ENCODE data around the gene CCDC137. TPM values are rescaled to one million over a fixed set of nuclear protein-coding genes. Genes with fewer than 3 reads are reported as not detected.

Gene CCDC137
- total RNA-seq, 1 donor from 2014 or later: 14.9 TPM

GRCh38 chr17:81651692-81652091, 14.8 kb upstream of the CCDC137 start:
- no peaks in the 10 kb centered on the region for H3K27me3 Mint-ChIP-seq (ENCODE audit: unreplicated experiment)
- no peak overlapping the region for H3K4me3 Mint-ChIP-seq (ENCODE audit: unreplicated experiment)
- H3K9me3 Mint-ChIP-seq (ENCODE audit: unreplicated experiment): no peaks in the 10 kb centered on the region
- H3K4me1 Mint-ChIP-seq (ENCODE audit: unreplicated experiment): peaks cover 14% of the 10 kb centered on the region
- no peak for DNase-seq (ENCODE audit: extremely low spot score, unreplicated experiment)
- no peaks in the 10 kb centered on the region for H3K36me3 Mint-ChIP-seq (ENCODE audit: unreplicated experiment)
- H3K27ac Mint-ChIP-seq (ENCODE audit: unreplicated experiment): peak overlapping the region; percentile 19
- no peak for TF ChIP-seq CTCF (IDR thresholded peaks at IDR 0.05)

- no peak for DNase-seq (ENCODE audit: extremely low spot score, unreplicated experiment)
- peaks cover 14% of the 10 kb centered on the region for H3K4me1 Mint-ChIP-seq (ENCODE audit: unreplicated experiment)
- no peak for TF ChIP-seq CTCF (IDR thresholded peaks at IDR 0.05)
- peak overlapping the region; percentile 29 for H3K4me3 Mint-ChIP-seq (ENCODE audit: unreplicated experiment)
- H3K36me3 Mint-ChIP-seq (ENCODE audit: unreplicated experiment): no peaks in the 10 kb centered on the region
- no peaks in the 10 kb centered on the region for H3K9me3 Mint-ChIP-seq (ENCODE audit: unreplicated experiment)
- no peaks in the 10 kb centered on the region for H3K27me3 Mint-ChIP-seq (ENCODE audit: unreplicated experiment)
- no peak overlapping the region for H3K27ac Mint-ChIP-seq (ENCODE audit: unreplicated experiment)
These were observed 13.4 kb upstream of the CCDC137 start for GRCh38 chr17:81652906-81653771.

- Mint-ChIP-seq H3K9me3 (ENCODE audit: unreplicated experiment) (no peaks in the 10 kb centered on the region), H3K36me3 (ENCODE audit: unreplicated experiment) (no peaks in the 10 kb centered on the region), H3K27me3 (ENCODE audit: unreplicated experiment) (no peaks in the 10 kb centered on the region), H3K27ac (ENCODE audit: unreplicated experiment) (no peak overlapping the region), H3K4me3 (ENCODE audit: unreplicated experiment) (no peak overlapping the region), H3K4me1 (ENCODE audit: unreplicated experiment) (peaks cover 14% of the 10 kb centered on the region)
- no peak for TF ChIP-seq CTCF (IDR thresholded peaks at IDR 0.05)
- no peak for DNase-seq (ENCODE audit: extremely low spot score, unreplicated experiment)
These were observed 11.0 kb upstream of the CCDC137 start for GRCh38 chr17:81655378-81656117.

- Mint-ChIP-seq H3K36me3 (ENCODE audit: unreplicated experiment) (no peaks in the 10 kb centered on the region), H3K27me3 (ENCODE audit: unreplicated experiment) (no peaks in the 10 kb centered on the region), H3K4me1 (ENCODE audit: unreplicated experiment) (peaks cover 14% of the 10 kb centered on the region), H3K9me3 (ENCODE audit: unreplicated experiment) (no peaks in the 10 kb centered on the region), H3K4me3 (ENCODE audit: unreplicated experiment) (no peak within 1 kb of the TSS), H3K27ac (ENCODE audit: unreplicated experiment) (no peak within 1 kb of the TSS)
- DNase-seq (ENCODE audit: extremely low spot score, unreplicated experiment): no peak
- TF ChIP-seq CTCF (IDR thresholded peaks at IDR 0.05): no peak
These were observed 10.3 kb upstream of the CCDC137 start, which contains the start of gene PDE6G for GRCh38 chr17:81656118-81656743. TSS of gene PDE6G (minus strand) at chr17:81656542. CDS start at chr17:81653305, 3,237 bp downstream.
